ENCODE data around the gene VAV3. TPM values are rescaled to one million over a fixed set of nuclear protein-coding genes. Genes with fewer than 3 reads are reported as not detected.

Gene VAV3
- total RNA-seq, 1 experiment from 2014 or later: 10.0 TPM

DNA sequence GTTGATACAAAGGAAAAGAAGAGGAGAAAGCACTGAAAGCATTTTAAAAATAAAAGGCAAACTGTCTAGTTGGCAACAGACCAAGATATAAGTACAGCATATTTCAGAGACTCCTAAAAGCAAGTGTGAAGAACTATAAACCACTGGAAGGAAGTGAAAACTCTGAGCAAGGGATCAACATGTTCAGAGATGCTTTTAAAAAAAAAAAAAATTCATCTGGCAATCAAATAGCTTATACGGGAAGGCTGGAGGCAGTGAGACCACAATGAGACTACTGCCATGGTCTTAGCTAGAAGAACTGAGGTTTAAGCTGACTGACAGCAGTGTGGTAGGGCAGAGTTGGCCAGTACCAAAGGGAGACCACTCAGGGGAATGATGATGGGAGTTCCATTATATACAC lies 124.3 kb downstream of the VAV3 start:
- peak overlapping the region; percentile 59 for H3K27ac Mint-ChIP-seq
- peaks cover 31% of the 10 kb centered on the region for H3K4me1 Mint-ChIP-seq
- H3K27me3 Mint-ChIP-seq (ENCODE audit: low read depth): no peaks in the 10 kb centered on the region
- DNase-seq (ENCODE audit: low spot score): no peak
- peaks cover 19% of the 10 kb centered on the region for H3K9me3 Mint-ChIP-seq
- H3K4me3 Mint-ChIP-seq: no peak overlapping the region
- POLR2A ChIA-PET: no interaction called here
- TF ChIP-seq FOXP4 (CRISPR knock-in tag; IDR thresholded peaks at IDR 0.05) (no peak), ZNF416 (CRISPR knock-in tag; IDR thresholded peaks at IDR 0.05) (no peak), MLX (CRISPR knock-in tag; IDR thresholded peaks at IDR 0.05) (no peak), NFATC4 (CRISPR knock-in tag; IDR thresholded peaks at IDR 0.05) (no peak), SOX15 (CRISPR knock-in tag; IDR thresholded peaks at IDR 0.05) (no peak), NFE2L1 (CRISPR knock-in tag; IDR thresholded peaks at IDR 0.05) (no peak), CREM (CRISPR knock-in tag; IDR thresholded peaks at IDR 0.05) (no peak), GABPB1 (CRISPR knock-in tag; IDR thresholded peaks at IDR 0.05) (no peak), TEAD4 (CRISPR knock-in tag; IDR thresholded peaks at IDR 0.05) (no peak), ETV6 (CRISPR knock-in tag; IDR thresholded peaks at IDR 0.05) (no peak), ATF3 (CRISPR knock-in tag; conservative IDR thresholded peaks at IDR 0.05) (no peak), ZNF396 (CRISPR knock-in tag; IDR thresholded peaks at IDR 0.05; ENCODE audit: borderline replicate concordance) (no peak), ELF4 (CRISPR knock-in tag; IDR thresholded peaks at IDR 0.05; ENCODE audit: low read depth) (no peak), ZMAT4 (CRISPR knock-in tag; IDR thresholded peaks at IDR 0.05) (no peak)
- TF ChIP-seq, protein P1, sequence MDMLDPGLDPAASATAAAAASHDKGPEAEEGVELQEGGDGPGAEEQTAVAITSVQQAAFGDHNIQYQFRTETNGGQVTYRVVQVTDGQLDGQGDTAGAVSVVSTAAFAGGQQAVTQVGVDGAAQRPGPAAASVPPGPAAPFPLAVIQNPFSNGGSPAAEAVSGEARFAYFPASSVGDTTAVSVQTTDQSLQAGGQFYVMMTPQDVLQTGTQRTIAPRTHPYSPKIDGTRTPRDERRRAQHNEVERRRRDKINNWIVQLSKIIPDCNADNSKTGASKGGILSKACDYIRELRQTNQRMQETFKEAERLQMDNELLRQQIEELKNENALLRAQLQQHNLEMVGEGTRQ (CRISPR knock-in tag; IDR thresholded peaks at IDR 0.05): no peak
- TF ChIP-seq, protein P2, sequence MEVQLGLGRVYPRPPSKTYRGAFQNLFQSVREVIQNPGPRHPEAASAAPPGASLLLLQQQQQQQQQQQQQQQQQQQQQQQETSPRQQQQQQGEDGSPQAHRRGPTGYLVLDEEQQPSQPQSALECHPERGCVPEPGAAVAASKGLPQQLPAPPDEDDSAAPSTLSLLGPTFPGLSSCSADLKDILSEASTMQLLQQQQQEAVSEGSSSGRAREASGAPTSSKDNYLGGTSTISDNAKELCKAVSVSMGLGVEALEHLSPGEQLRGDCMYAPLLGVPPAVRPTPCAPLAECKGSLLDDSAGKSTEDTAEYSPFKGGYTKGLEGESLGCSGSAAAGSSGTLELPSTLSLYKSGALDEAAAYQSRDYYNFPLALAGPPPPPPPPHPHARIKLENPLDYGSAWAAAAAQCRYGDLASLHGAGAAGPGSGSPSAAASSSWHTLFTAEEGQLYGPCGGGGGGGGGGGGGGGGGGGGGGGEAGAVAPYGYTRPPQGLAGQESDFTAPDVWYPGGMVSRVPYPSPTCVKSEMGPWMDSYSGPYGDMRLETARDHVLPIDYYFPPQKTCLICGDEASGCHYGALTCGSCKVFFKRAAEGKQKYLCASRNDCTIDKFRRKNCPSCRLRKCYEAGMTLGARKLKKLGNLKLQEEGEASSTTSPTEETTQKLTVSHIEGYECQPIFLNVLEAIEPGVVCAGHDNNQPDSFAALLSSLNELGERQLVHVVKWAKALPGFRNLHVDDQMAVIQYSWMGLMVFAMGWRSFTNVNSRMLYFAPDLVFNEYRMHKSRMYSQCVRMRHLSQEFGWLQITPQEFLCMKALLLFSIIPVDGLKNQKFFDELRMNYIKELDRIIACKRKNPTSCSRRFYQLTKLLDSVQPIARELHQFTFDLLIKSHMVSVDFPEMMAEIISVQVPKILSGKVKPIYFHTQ (CRISPR knock-in tag; IDR thresholded peaks at IDR 0.05): no peak
- TF ChIP-seq, protein P3, sequence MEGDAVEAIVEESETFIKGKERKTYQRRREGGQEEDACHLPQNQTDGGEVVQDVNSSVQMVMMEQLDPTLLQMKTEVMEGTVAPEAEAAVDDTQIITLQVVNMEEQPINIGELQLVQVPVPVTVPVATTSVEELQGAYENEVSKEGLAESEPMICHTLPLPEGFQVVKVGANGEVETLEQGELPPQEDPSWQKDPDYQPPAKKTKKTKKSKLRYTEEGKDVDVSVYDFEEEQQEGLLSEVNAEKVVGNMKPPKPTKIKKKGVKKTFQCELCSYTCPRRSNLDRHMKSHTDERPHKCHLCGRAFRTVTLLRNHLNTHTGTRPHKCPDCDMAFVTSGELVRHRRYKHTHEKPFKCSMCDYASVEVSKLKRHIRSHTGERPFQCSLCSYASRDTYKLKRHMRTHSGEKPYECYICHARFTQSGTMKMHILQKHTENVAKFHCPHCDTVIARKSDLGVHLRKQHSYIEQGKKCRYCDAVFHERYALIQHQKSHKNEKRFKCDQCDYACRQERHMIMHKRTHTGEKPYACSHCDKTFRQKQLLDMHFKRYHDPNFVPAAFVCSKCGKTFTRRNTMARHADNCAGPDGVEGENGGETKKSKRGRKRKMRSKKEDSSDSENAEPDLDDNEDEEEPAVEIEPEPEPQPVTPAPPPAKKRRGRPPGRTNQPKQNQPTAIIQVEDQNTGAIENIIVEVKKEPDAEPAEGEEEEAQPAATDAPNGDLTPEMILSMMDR (IDR thresholded peaks at IDR 0.05): no peak
- ATAC-seq: no peak
- peaks cover 10% of the 10 kb centered on the region for H3K36me3 Mint-ChIP-seq
- CTCF ChIA-PET: interaction anchor here (0.8 kb wide), 1 partner anchor 285 kb away, joined by 5 read pairs; no protein-coding TSS in a partner anchor

DNA sequence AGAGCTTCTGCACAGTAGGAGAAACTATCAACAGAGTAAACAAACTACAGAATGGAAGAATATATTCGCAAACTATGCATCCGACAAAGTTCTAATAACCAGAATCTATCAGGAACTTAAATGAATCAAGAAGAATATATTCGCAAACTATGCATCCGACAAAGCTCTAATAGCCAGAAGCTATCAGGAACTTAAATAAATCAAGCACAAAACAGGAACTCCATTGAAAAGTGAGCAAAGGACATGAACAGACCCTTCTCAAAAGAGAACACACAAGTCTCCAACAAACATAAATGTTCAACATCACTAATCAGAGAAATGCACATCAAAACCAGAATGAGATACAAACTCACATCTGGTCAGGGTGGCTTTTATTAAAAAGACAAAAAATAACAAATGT lies 126.9 kb downstream of the VAV3 start:
- peaks cover 14% of the 10 kb centered on the region for H3K9me3 Mint-ChIP-seq
- no peak for TF ChIP-seq PRRX2 (CRISPR knock-in tag; IDR thresholded peaks at IDR 0.05)
- no peak for TF ChIP-seq HMGA2 (CRISPR knock-in tag; IDR thresholded peaks at IDR 0.05)
- TF ChIP-seq ATF1 (CRISPR knock-in tag; IDR thresholded peaks at IDR 0.05): no peak
- TF ChIP-seq AFF4 (CRISPR knock-in tag; IDR thresholded peaks at IDR 0.05; ENCODE audit: borderline replicate concordance): no peak
- no peak for TF ChIP-seq NFATC4 (CRISPR knock-in tag; IDR thresholded peaks at IDR 0.05)
- TF ChIP-seq, protein P4, sequence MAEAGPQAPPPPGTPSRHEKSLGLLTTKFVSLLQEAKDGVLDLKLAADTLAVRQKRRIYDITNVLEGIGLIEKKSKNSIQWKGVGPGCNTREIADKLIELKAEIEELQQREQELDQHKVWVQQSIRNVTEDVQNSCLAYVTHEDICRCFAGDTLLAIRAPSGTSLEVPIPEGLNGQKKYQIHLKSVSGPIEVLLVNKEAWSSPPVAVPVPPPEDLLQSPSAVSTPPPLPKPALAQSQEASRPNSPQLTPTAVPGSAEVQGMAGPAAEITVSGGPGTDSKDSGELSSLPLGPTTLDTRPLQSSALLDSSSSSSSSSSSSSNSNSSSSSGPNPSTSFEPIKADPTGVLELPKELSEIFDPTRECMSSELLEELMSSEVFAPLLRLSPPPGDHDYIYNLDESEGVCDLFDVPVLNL (CRISPR knock-in tag; IDR thresholded peaks at IDR 0.05; ENCODE audit: borderline replicate concordance, low read depth): no peak
- TF ChIP-seq ZNF138 (CRISPR knock-in tag; conservative IDR thresholded peaks at IDR 0.05): no peak

More for the DNA sequence above, 126.9 kb downstream of the VAV3 start:
- H3K27me3 Mint-ChIP-seq (ENCODE audit: low read depth): no peaks in the 10 kb centered on the region
- ATAC-seq: no peak
- CTCF ChIA-PET: no interaction called here
- H3K36me3 Mint-ChIP-seq: peaks cover 6% of the 10 kb centered on the region
- DNase-seq (ENCODE audit: low spot score): no peak
- POLR2A ChIA-PET: no interaction called here
- peaks cover 16% of the 10 kb centered on the region for H3K4me1 Mint-ChIP-seq
- H3K27ac Mint-ChIP-seq: no peak overlapping the region
- H3K4me3 Mint-ChIP-seq: no peak overlapping the region

Data from WTC11 (cell line).